Left colon (tissue), 2 donors: ENCODE data around the gene CAP2. TPM values are rescaled to one million over a fixed set of nuclear protein-coding genes. Genes with fewer than 3 reads are reported as not detected.
"Not testable (repeated sequence)": the region's sequence is repeated elsewhere in the genome, so short reads cannot be mapped to it uniquely, and the experiment has no call there.

Source experiments
- ATAC-seq: fragments of 200-7000 bp; cut with Tn5 transposase; one replicate; pipeline ENCODE4 v1.9.1; 2020; ENCODE audit warnings: mild to moderate bottlenecking, moderate library complexity
- DNase-seq, 2 donors: peaks; one replicate each; pipeline ENCODE4 v3.0.0-alpha.2; 2020
- intact Hi-C, 2 donors: fragments of 100-400 bp; cut with DNase I in 1 of 2; cut with micrococcal nuclease in 1 of 2; formaldehyde crosslinking; loops; one replicate each; pipeline versions ENCODE4 v1.11.2 to v1.14.0; 2022; cut with DNase I, micrococcal nuclease
- total RNA-seq, 2 donors: library from RNA; stranded (reverse); fragmentation: NEBNext Ultra II Directional; extraction: Animal tissue kit (Norgen Biotek cat#: 25700); gene quantifications; one replicate each; pipeline ENCODE4 v1.2.1, GENCODE V29; 2021
- donor health status: DM: no; HTN: no; CAD: no.
- donor health status: DM: yes; HTN: yes; CAD: no.

The CAP2 gene
- total RNA-seq, 2 donors from 2014 or later, result 3.4 to 7.1 TPM

DNA sequence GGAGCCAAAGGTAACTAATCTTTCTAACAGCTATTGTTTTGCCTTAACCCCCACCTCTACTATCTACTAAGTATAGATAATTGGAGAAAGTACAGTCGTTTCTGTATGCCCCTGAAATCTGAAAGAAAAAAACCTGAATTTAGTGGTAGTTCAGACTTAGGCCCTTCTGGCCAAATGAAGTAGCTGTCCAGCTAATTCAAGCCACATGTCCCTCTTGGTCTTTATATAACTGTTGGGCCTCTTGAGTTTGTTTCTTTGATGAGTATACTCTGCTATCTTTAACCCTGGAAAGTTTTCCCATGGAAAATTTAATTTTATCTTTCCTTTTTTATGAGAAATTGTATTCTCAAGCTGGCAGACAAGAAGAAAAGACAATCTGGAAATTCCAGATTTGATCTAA lies 133.7 kb downstream of the CAP2 start:
- intact Hi-C loops, result no loop called here
- DNase-seq (no peak), ATAC-seq (no peak)

DNA sequence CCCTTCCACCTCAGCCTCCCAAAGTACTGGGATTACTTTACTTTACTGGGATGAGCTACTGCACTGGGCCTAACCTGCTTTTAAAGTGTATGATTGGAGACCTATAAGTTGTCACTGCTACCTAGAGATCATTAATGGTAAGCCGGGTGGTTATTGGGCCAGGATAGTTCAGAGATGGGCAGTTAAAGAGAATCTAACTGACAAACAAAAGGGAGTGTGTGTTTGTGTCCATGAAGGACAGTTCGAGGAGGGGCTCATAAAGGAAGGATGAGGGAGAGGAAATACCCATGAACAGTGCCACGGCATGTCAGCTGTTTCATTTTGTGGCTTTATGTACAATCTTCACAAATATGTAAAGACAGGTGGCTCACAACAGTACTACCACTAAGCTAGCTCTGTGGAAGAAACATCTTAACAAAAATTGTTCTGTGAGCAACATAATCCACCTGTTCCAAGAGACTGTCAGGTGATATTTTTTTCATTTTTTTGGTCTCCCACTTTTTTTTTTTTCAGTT lies 137.0 kb downstream of the CAP2 start:
- no peak for DNase-seq
- ATAC-seq, result no peak
- intact Hi-C loops, result no loop called here

DNA sequence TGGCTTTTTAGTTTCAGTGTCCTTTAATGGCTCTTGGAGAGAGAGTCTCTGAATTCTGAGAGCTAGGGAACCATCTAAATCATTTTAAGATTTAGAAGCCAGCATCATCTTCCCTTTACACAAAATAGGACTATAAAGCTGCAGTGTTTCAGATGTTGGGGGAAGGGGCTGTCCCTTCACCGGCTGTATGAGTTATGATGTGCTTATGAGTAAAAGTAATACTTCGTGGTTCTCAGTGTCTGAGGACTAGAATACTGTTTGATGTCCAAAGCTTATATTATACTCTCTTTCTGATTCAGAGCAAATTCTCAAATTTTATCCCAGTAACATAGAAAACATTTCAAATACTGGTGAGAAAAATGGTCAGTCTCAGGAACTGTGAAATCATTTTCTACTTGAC lies 143.2 kb downstream of the CAP2 start:
- ATAC-seq (no peak), DNase-seq (no peak)
- intact Hi-C loops, result no loop called here

DNA sequence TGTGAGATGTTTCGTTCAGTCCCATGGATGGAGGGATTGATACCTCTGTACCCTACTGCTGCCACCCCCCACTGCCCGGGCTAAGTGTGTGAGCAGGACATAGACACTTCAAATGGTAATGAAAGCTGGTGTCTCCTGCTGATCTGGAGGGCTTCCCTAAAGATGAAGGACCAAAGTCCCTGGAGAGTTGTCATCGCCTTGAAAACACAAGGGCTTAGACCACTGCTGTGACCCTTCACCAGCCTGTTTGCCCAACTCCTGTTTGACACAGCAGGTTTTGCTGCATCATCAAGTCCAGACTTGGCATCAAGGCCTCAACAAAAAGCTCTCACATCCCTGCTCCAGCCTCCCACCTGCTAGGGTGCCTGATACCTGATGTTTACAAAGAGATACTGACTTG lies 148.8 kb downstream of the CAP2 start:
- no peak for DNase-seq
- intact Hi-C loops, result no loop called here
- ATAC-seq, result no peak

DNA sequence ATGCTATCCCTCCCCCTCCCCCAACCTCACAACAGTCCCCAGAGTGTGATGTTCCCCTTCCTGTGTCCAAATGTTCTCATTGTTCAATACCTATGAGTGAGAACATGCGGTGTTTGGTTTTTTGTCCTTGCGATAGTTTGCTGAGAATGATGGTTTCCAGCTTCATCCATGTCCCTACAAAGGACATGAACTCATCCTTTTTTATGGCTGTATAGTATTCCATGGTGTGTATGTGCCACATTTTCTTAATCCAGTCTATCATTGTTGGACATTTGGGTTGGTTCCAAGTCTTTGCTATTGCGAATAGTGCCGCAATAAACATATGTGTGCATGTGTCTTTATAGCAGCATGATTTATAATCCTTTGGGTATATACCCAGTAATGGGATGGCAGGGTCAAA lies 152.3 kb downstream of the CAP2 start:
- ATAC-seq, intact Hi-C loops, DNase-seq: not testable (repeated sequence)

DNA sequence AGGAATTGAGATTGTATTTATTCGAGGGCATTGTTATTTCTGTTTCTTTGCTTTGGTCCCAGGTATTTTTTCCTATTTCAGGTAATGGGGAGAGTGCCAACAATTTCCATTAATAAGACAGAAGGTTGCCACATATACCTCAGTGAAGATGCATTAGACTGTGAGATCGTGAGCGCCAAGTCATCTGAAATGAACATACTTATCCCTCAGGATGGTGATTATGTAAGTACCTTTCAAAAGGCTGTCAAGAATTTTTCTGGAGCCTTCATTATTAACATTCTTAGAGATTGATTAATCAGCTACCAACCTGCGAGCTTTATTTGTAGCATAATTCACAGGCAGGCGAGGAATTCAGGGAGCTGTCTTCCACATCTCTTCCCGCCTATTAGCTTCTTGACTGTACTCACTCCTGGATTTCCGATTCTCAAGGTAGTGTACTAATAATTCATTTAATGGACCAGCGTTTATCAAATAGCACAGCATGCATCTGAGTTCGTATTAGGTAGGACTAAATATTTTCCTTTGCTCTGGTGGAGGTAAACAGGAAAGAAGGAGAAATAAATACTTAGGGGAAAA lies 158.1 kb downstream of the CAP2 start:
- intact Hi-C loops, result no loop called here
- ATAC-seq, result no peak
- DNase-seq, result no peak

DNA sequence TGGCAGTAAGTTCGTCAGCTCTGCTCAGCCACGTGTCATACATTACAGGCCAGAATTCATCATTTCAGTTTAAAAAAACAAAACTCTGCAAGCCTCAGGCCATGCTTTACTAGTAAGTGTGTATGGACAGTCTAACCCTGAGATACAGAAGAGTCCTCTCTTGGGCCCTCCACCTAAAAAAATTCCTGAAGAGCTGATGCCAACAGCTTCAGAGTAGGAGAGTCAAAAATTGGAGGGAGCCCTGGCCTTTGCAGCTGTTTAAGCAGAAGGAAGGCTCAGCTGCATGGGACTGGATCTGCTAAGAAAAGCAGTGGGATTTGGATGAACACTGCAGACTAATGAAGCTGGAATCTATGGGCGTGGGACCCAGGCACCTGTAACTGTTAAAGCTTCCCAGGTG lies 159.5 kb downstream of the CAP2 start:
- intact Hi-C loops, result no loop called here
- no peak for ATAC-seq
- DNase-seq, result no peak

DNA sequence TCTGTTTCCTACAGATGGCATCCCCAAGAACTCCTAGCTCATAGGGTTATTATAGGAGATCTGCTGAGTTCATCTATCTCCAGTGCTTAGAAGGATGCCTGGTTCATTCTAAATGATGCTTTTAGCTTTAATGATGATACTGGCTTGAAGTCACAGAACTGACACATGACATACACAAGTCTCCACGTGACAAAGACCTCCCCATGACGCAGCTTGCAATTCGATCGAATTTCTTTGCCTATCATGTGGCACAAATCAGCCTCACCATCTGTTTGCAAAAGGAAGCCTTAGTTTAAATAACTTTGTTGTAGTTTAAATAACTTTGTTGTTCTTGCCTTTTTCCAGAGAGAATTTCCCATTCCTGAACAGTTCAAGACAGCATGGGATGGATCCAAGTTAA lies 162.6 kb downstream of the CAP2 start:
- DNase-seq (no peak), ATAC-seq (no peak)
- intact Hi-C loops, result no loop called here

DNA sequence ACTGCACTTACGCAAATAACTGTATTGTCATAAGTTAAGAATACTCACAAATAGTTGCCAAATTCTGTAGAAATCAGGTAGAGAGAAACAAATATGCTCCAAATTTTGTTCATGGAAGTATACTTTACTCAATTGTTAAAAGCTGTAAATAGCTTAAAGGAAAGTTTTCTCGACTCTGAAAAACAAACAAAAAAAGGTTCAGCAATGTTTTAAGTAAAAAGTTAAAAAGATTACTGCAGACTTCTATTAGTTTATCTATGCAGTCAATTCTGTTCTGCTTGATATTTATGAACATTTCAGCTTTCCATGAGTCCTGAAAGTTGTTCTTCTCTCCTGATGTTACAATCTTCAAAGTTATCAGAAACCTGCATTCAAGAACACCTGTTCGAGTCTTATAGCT lies 169.2 kb downstream of the CAP2 start:
- DNase-seq (no peak), ATAC-seq (no peak)
- intact Hi-C loops, result no loop called here

DNA sequence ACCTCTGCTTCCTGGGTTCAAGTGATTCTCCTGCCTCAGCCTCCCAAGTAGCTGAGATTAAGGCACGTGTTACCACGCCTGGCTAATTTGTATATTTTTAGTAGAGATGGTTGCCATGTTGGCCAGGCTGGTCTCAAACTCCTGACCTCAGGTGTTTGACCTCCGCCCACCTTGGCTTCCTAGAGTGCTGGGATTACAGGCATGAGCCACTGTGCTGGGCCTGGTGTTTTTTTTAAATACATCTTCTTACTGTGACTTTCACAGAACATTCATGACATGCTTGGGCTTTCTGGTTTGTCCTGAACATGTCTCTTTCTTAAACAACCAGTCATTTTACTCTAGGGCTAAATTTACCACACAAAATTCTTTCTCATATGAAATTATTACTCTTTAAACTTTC lies 172.0 kb downstream of the CAP2 start:
- intact Hi-C loops, result no loop called here
- no peak for ATAC-seq
- no peak for DNase-seq

DNA sequence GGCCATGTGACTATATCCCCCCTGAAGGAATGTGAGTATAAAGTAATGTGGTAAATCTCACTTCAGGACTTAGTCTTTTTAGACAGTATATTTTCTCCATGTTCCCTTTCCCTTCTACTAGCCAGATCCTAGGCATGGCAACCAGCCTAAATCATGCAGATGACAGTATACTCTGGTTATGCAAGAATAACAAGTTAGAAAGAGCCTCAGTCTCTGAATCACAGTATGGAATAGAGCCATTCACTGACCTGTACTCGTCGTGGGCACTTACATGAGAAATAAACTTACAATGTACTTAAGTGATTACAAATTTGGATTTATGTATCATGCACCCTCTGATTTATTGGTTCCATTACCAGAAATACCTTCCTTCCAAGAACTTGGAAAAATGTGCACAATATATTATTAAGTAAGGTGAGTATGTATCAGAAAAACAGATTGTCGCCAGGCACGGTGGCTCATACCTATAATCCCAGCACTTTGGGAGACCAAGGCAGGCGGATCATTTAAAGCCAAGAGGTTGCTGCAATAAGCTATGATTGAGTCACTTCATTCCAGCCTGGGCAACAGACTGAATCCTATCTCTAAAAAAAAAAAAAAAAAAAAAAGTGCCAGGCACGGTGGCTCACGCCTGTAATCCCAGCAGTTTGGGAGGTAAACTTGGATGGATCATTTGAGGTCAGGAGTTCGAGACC lies 181.6 kb downstream of the CAP2 start:
- ATAC-seq, result no peak
- intact Hi-C loops, result no loop called here

DNA sequence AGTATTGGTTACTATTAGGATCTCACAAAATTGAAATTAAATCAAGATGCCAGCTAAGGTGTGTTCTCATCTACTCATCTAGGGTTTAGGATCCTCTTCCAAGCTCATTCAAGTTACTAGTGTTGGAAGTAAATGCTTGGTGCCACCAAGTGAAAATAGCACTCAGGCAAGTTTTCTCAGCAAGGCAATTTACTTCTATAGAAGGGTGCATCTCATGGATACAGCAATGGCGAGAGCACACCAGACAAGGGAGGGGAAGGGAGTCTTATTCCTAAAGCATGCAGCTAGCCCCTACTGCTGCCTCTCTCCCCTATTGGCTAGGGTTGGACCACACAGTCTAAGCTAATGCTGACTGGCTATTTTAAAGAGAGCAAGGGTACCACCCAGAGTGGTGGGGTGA lies 183.7 kb downstream of the CAP2 start:
- DNase-seq (no peak), ATAC-seq (no peak)
- intact Hi-C loops, result no loop called here

More for the DNA sequence above, 181.6 kb downstream of the CAP2 start:
- DNase-seq, result no peak

DNA sequence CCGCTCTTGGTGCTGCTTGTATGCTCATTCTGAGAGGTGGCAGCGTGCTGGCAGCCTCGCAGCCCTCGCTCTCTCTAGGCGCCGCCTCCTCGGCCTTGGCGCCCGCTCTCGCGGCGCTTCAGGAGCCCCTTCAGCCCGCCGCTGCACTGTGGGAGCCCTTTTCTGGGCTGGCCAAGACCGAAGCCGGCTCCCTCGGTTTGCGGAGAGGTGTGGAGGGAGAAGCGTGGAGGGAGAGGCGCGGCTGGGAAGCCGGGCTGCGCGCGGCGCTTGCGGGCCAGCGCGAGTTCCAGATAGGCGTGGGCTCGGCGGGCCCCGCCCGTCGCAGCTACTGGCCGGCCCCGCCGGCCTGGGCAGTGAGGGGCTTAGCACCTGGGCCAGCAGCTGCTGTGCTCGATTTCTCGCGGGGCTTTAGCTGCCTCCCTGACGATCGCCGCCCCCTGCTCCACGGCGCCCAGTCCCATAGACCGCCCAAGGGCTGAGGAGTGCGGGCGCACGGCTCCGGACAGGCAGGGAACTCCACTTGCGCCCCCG lies 187.2 kb downstream of the CAP2 start:
- ATAC-seq, result peak; percentile 74

DNA sequence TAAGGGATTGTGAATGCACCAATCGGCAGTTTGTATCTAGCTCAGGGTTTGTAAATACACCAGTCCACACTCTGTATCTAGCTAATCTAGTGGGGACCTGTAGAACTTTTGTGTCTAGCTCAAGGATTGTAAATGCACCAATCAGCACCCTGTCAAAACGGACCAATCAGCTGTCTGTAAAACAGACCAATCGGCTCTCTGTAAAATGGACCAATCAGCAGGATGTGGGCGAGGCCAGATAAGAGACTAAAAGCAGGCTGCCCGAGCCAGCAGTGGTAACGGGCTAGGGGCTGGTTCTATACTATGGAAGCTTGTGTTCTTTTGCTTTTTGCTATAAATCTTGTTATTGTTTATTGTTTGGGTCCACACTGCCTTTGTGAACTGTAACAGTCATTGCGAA lies 187.9 kb downstream of the CAP2 start:
- DNase-seq, ATAC-seq: not testable (repeated sequence)
- intact Hi-C loops, result loop anchor here in 1 of 2 donors (5.0 to 10.0 kb wide), 2 partner anchors 116 to 299 kb away; partner anchors contain the start of gene RBM24

More for the DNA sequence above, 187.2 kb downstream of the CAP2 start:
- intact Hi-C loops, result loop anchor here in 1 of 2 donors (5.0 to 10.0 kb wide), 2 partner anchors 116 to 298 kb away; partner anchors contain the start of gene RBM24
- DNase-seq, result peak; percentile 40 to 49

DNA sequence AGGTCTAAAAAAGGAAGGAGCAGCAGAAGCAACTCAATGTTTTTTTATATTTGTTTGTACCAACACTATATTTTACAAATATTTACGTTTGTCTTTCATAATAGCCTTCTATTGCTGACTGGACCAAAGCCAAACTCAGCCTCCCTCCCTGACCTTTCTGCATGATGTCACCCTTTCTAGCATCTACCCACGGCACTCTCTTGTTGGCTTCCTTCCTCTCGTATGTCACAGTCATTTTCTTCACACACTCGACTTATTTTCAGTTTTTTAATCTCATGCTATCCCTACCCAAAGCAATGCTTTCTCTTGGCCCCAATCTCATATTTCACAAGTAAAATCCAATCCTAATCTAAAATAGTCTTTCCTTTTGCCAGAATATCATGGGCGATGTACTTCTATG lies 190.4 kb downstream of the CAP2 start:
- ATAC-seq, result no peak
- no peak for DNase-seq
- intact Hi-C loops, result loop anchor here in 1 of 2 donors (2.0 to 10.0 kb wide), 3 partner anchors 119 to 427 kb away; partner anchors contain the start of gene RBM24

DNA sequence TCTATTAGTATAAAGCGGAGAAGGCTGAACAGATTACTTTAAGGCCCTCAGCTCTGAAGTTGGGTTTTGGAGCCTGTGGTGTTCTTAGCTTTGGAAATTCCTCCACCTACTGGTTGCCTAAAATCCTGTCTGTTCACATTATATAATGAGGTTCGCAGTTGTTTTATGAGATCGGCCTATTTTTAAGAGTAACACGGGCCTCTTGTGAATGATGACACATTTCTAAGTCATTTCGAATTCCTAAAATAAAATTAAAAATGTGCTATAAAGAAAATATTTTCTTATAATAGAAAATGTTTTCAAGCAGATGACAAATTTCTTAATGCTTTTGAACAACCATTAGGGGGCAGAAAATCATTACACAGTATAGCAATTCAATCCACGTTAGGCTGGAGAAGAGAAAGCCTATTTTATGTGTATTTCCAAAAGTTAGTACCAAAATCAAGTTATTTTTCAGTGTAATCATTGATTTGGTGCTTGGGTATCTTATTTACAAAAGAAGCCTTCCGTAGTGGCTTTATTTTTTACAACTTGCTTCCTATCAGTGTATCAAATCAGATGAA lies 190.9 kb downstream of the CAP2 start:
- intact Hi-C loops, result loop anchor here in 1 of 2 donors (2.0 to 10.0 kb wide), 3 partner anchors 120 to 428 kb away; partner anchors contain the start of gene RBM24
- DNase-seq, result no peak
- ATAC-seq, result peak; percentile 44

DNA sequence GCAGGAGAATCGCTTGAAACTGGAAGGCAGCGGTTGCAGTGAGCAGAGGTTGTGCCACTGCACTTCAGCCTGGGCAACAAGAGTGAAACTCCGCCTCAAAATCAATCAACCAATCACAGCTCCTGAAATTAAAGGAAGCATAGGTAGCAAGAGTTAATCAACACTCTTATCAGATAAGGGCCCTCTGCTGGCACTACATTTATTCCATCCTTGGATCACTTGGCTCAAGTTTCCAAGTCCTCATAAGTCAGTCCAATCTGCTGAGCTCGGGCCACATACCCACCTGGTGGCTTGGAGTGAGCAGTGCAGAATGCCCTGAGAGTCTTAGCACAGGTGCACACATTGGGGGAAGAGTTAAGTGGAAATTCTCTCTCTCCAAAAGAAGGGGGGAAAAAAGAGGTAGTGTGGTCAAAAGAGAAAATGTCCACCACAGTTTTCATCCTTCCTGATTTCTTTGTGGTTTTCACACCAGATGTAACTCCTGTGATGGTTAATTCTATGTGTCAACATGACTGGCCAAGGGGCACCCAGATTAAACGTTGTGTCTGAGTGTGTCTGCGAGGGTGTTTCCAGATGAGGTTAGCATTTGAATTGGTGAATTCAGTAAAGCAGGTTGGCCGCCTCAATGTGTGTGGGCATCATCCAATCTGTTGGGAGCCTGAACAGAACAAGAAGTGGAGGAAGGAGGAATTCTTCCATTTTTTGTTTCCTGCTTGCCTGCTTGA lies 192.5 kb downstream of the CAP2 start:
- peak in 1 of 2 donors; percentile 44 for DNase-seq
- intact Hi-C loops, result loop anchor here in 1 of 2 donors (2.0 to 10.0 kb wide), 2 partner anchors 121 to 429 kb away; no protein-coding TSS in a partner anchor
- peak; percentile 48 for ATAC-seq

DNA sequence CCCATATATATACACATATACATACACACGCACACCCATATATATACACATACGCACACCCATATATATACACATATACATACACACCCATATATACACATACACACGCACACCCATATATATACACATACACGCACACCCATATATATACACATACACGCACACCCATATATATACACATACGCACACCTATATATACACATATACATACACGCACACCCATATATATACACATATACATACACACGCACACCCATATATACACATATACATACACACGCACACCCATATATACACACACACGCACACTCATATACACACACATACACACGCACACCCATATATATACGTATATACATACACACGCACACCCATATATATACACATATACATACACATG lies 193.2 kb downstream of the CAP2 start:
- not testable (repeated sequence) for DNase-seq, ATAC-seq
- intact Hi-C loops, result loop anchor here in 1 of 2 donors (10.0 kb wide), 1 partner anchor 122 kb away; no protein-coding TSS in a partner anchor

DNA sequence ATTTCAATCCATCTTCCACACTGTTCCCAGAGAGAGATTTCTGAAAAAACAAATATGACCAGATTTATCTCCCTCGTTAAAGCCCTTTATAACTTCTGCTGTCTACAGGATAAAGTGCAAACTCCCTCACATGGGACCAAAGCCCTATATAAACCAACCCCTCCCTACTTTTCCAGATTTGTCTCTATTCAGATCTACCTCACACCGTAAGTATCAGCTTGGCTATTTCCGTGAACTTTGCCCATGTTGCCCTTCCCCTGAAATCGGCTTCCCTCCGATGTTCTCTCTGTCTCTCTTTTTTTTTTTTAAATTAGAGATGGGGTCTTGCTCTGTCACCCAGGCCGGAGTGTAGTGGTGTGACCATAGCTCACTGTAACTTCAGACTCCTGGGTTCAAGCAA lies 194.6 kb downstream of the CAP2 start:
- DNase-seq (no peak), ATAC-seq (peak; percentile 76)
- intact Hi-C loops, result loop anchor here in 1 of 2 donors (10.0 kb wide), 1 partner anchor 123 kb away; no protein-coding TSS in a partner anchor
